Small intestine (tissue), 7 donors: ENCODE data around the gene C1orf210. TPM values are rescaled to one million over a fixed set of nuclear protein-coding genes. Genes with fewer than 3 reads are reported as not detected.

Experiments used
- DNase-seq, 2 donors: peaks; one replicate each; pipeline versions ENCODE4 v3.0.0 to v3.0.0-alpha.2; 2013
- FAIRE-seq: peaks from 2 replicates; lab custom pipeline; 2012; peaks lifted over from hg19 to GRCh38; lab: Jason Lieb, UNC
- H3K27ac ChIP-seq, 3 donors: one replicate each; pipeline ENCODE4 v1.5.1; 2013; ENCODE audit warnings: low read length in 2 of 3, mild to moderate bottlenecking in 2 of 3, control low read depth in 1 of 3, inconsistent platforms in 1 of 3, low read depth in 1 of 3, moderate library complexity in 1 of 3
- H3K27me3 ChIP-seq, 3 donors: one replicate each; pipeline ENCODE4 v1.6.1; 2013; ENCODE audit warnings: low read length in 3 of 3, inconsistent platforms in 1 of 3; ENCODE audit not compliant: control insufficient read depth in 3 of 3, insufficient read depth in 3 of 3
- H3K36me3 ChIP-seq, 3 donors: one replicate each; pipeline ENCODE4 v1.6.1; 2013; ENCODE audit warnings: low read length in 3 of 3, inconsistent platforms in 1 of 3, low read depth in 1 of 3, mild to moderate bottlenecking in 1 of 3, moderate library complexity in 1 of 3; ENCODE audit not compliant: control insufficient read depth in 3 of 3, insufficient read depth in 2 of 3
- H3K4me1 ChIP-seq, 3 donors: one replicate each; pipeline ENCODE4 v1.6.1; 2013; ENCODE audit warnings: low read length in 2 of 3, inconsistent platforms in 1 of 3, low read depth in 1 of 3, mild to moderate bottlenecking in 1 of 3, moderate library complexity in 1 of 3; ENCODE audit not compliant: control insufficient read depth in 3 of 3, insufficient read depth in 2 of 3
- H3K4me3 ChIP-seq, 3 donors: one replicate each; pipeline ENCODE4 v1.5.1; 2013; ENCODE audit warnings: low read length in 3 of 3, control low read depth in 1 of 3, inconsistent platforms in 1 of 3, low read depth in 1 of 3, mild to moderate bottlenecking in 1 of 3, moderate library complexity in 1 of 3
- H3K9me3 ChIP-seq, 2 donors: one replicate each; pipeline ENCODE4 v1.6.1; 2013; ENCODE audit warnings: low read depth in 1 of 2, low read length in 1 of 2; ENCODE audit not compliant: control insufficient read depth in 2 of 2, insufficient read depth in 1 of 2
- WGBS, 3 donors: extraction: QIAGEN DNeasy Blood & Tissue Kit; methylation state at CpG; one replicate each; pipeline ENCODE4 v1.1.7; 2013; 5-methylcytosine and 5-hydroxymethylcytosine counted together
- polyA plus RNA-seq, 4 donors: library from polyadenylated mRNA; stranded (reverse) in 3 of 4; unstranded in 1 of 4; fragments of 200-250 nt in 3 of 4; fragments of 120-200 nt in 1 of 4; gene quantifications; one replicate each; pipeline versions ENCODE4 v1.2.1 to v1.2.3, GENCODE V29; 2013
- donor health status: healthy with polysubstance abuse.
- donor health status: control.
- donor health status: control.
- donor health status: Bipolar disorder and iron deficiency.
- donor health status: healthy.

Gene C1orf210
- polyA plus RNA-seq, 4 donors: 24.7 to 69.8 (median 55.9) TPM

- DNase-seq: no peak
- H3K4me1 ChIP-seq: peaks cover 4 to 16% (median 4%) of the 10 kb centered on the region in 3 donors
- WGBS, 3 donors: 77 to 83% (median 77%) methylated on average over 4 of the region's 4 CpGs
- no peak overlapping the region for H3K4me3 ChIP-seq
- no peak overlapping the region for H3K27ac ChIP-seq
- H3K27me3 ChIP-seq: no peaks in the 10 kb centered on the region
- no peaks in the 10 kb centered on the region for H3K36me3 ChIP-seq
- peaks cover 0 to 3% of the 10 kb centered on the region in 2 donors for H3K9me3 ChIP-seq
- no peak for FAIRE-seq
Measured at GRCh38 chr1:43265431-43265830, 19.9 kb downstream of the C1orf210 start.

GRCh38 chr1:43258370-43258769, 27.0 kb downstream of the C1orf210 start:
- FAIRE-seq (no peak), DNase-seq (no peak)
- H3K27me3 ChIP-seq: peaks cover 0 to 2% (median 0%) of the 10 kb centered on the region in 3 donors
- H3K27ac ChIP-seq: no peak overlapping the region
- peaks cover 0 to 3% (median 0%) of the 10 kb centered on the region in 3 donors for H3K4me1 ChIP-seq
- WGBS, 3 donors: 63 to 95% (median 78%) methylated on average over 3 of the region's 3 CpGs
- no peak overlapping the region for H3K4me3 ChIP-seq
- H3K9me3 ChIP-seq: peaks cover 0 to 12% of the 10 kb centered on the region in 2 donors
- no peaks in the 10 kb centered on the region for H3K36me3 ChIP-seq

GRCh38 chr1:43256675-43257570, 28.5 kb downstream of the C1orf210 start:
- no peak overlapping the region for H3K4me3 ChIP-seq
- FAIRE-seq: peak; percentile 23
- H3K27ac ChIP-seq: peak overlapping the region in 2 of 3 donors; percentile 79 to 91
- no peaks in the 10 kb centered on the region for H3K36me3 ChIP-seq
- 50 to 75% (median 56%) methylated on average over 8 of the region's 8 CpGs for WGBS, 3 donors
- peaks cover 0 to 2% (median 0%) of the 10 kb centered on the region in 3 donors for H3K27me3 ChIP-seq
- peaks cover 0 to 3% (median 0%) of the 10 kb centered on the region in 3 donors for H3K4me1 ChIP-seq
- DNase-seq: peak in 1 of 2 donors; percentile 96
- peaks cover 0 to 9% of the 10 kb centered on the region in 2 donors for H3K9me3 ChIP-seq

- H3K27ac ChIP-seq: peak overlapping the region in 2 of 3 donors; percentile 79 to 95
- no peak for FAIRE-seq
Measured at GRCh38 chr1:43255438-43256210, 29.8 kb downstream of the C1orf210 start.

GRCh38 chr1:43253876-43254275, 31.5 kb downstream of the C1orf210 start:
- Histone ChIP-seq H3K4me3 (no peak overlapping the region), H3K9me3 (peaks cover 0 to 15% of the 10 kb centered on the region in 2 donors), H3K36me3 (no peaks in the 10 kb centered on the region), H3K27me3 (peaks cover 0 to 2% (median 0%) of the 10 kb centered on the region in 3 donors), H3K27ac (no peak overlapping the region), H3K4me1 (peaks cover 0 to 3% (median 0%) of the 10 kb centered on the region in 3 donors)
- FAIRE-seq: no peak
- WGBS, 3 donors: 87 to 92% (median 89%) methylated on average over 8 of the region's 8 CpGs
- DNase-seq: no peak

More at GRCh38 chr1:43255438-43256210, 29.8 kb downstream of the C1orf210 start:
- Histone ChIP-seq H3K4me1 (peaks cover 0 to 3% (median 0%) of the 10 kb centered on the region in 3 donors), H3K27me3 (peaks cover 0 to 2% (median 0%) of the 10 kb centered on the region in 3 donors), H3K4me3 (no peak overlapping the region), H3K9me3 (peaks cover 0 to 15% of the 10 kb centered on the region in 2 donors), H3K36me3 (no peaks in the 10 kb centered on the region)
- no peak for DNase-seq
- WGBS, 3 donors: 71 to 80% (median 77%) methylated on average over 10 of the region's 10 CpGs

GRCh38 chr1:43253173-43253572, 32.2 kb downstream of the C1orf210 start:
- DNase-seq: no peak
- Histone ChIP-seq H3K9me3 (peaks cover 0 to 11% of the 10 kb centered on the region in 2 donors), H3K4me1 (peaks cover 0 to 3% (median 0%) of the 10 kb centered on the region in 3 donors), H3K27ac (no peak overlapping the region), H3K27me3 (peaks cover 0 to 2% (median 0%) of the 10 kb centered on the region in 3 donors), H3K36me3 (no peaks in the 10 kb centered on the region), H3K4me3 (no peak overlapping the region)
- 81 to 88% (median 85%) methylated on average over 4 of the region's 4 CpGs for WGBS, 3 donors
- FAIRE-seq: no peak

- Histone ChIP-seq H3K4me1 (peaks cover 0 to 3% (median 0%) of the 10 kb centered on the region in 3 donors), H3K9me3 (peaks cover 0 to 9% of the 10 kb centered on the region in 2 donors), H3K27me3 (peaks cover 0 to 2% (median 0%) of the 10 kb centered on the region in 3 donors), H3K4me3 (no peak overlapping the region), H3K27ac (no peak overlapping the region), H3K36me3 (no peaks in the 10 kb centered on the region)
- FAIRE-seq (no peak), DNase-seq (no peak)
- WGBS, 3 donors: 86 to 94% (median 88%) methylated on average over 1 of the region's 1 CpG
Measured at GRCh38 chr1:43252225-43252624, 33.2 kb downstream of the C1orf210 start.

GRCh38 chr1:43251024-43251423, 34.4 kb downstream of the C1orf210 start:
- no peaks in the 10 kb centered on the region for H3K36me3 ChIP-seq
- FAIRE-seq (no peak), DNase-seq (no peak)
- H3K9me3 ChIP-seq: peaks cover 0 to 9% of the 10 kb centered on the region in 2 donors
- peaks cover 0 to 2% (median 0%) of the 10 kb centered on the region in 3 donors for H3K27me3 ChIP-seq
- H3K27ac ChIP-seq: no peak overlapping the region
- no peak overlapping the region for H3K4me3 ChIP-seq
- 86 to 90% (median 89%) methylated on average over 5 of the region's 5 CpGs for WGBS, 3 donors
- peaks cover 0 to 3% (median 0%) of the 10 kb centered on the region in 3 donors for H3K4me1 ChIP-seq
